Esophagus muscularis mucosa (tissue), 4 donors: ENCODE measurements around the gene ABCC1. TPM values are rescaled to one million over a fixed set of nuclear protein-coding genes. Genes with fewer than 3 reads are reported as not detected.

Experiments
- DNase-seq: peaks from one replicate; pipeline ENCODE4 v3.0.0-alpha.2; 2017; ENCODE audit errors: extremely low spot score
- H3K27ac ChIP-seq, 4 donors: fragments of 200-600 bp; sonication (generic); replicated peaks in 1 of 4; 1 replicate in 3 of 4; 2 replicates in 1 of 4; pipeline ENCODE4 v1.5.1; 2016 to 2019; ENCODE audit warnings: mild to moderate bottlenecking in 1 of 4
- H3K27me3 ChIP-seq, 4 donors: fragments of 200-600 bp; sonication (generic); one replicate each; pipeline versions ENCODE4 v1.5.1 to v1.6.0; 2016 to 2019
- H3K36me3 ChIP-seq, 4 donors: fragments of 200-600 bp; sonication (generic); one replicate each; pipeline ENCODE4 v1.5.1; 2016 to 2019
- H3K4me1 ChIP-seq, 4 donors: fragments of 200-600 bp; sonication (generic); one replicate each; pipeline ENCODE4 v1.5.1; 2016 to 2019
- H3K4me3 ChIP-seq, 4 donors: fragments of 200-600 bp; sonication (generic); 1 replicate in 2 of 4; 2 replicates in 2 of 4; pipeline ENCODE4 v1.5.1; 2016 to 2019; ENCODE audit warnings: mild to moderate bottlenecking in 4 of 4, moderate library complexity in 1 of 4
- H3K9me3 ChIP-seq, 4 donors: fragments of 200-600 bp; sonication (generic); 1 replicate in 3 of 4; 2 replicates in 1 of 4; pipeline ENCODE4 v1.5.1; 2016 to 2019
- CTCF ChIP-seq, 3 experiments: fragments of 200-600 bp in 2 of 3; fragments of 450-650 bp in 1 of 3; sonication (generic) in 2 of 3; IDR thresholded peaks; one replicate each; pipeline ENCODE4 v1.5.1; 2017 to 2019; ENCODE audit warnings: antibody characterized with exemption in 3 of 3, mild to moderate bottlenecking in 2 of 3, moderate library complexity in 1 of 3
- EP300 ChIP-seq: sonication (generic); formaldehyde crosslinking; IDR thresholded peaks from one replicate; pipeline ENCODE4 v1.6.1; 2017; ENCODE audit warnings: antibody characterized with exemption
- POLR2A ChIP-seq: fragments of 450-650 bp; IDR thresholded peaks from one replicate; pipeline ENCODE4 v1.6.1; 2017; ENCODE audit warnings: antibody characterized with exemption, moderate library complexity, mild to moderate bottlenecking, low read depth
- POLR2AphosphoS5 ChIP-seq, 2 donors: sonication (generic); formaldehyde crosslinking; IDR thresholded peaks; one replicate each; pipeline ENCODE4 v1.6.1; 2017; ENCODE audit warnings: antibody characterized with exemption in 2 of 2
- WGBS: methylation state at CpG from one replicate; pipeline ENCODE4 v1.1.5; 2018; 5-methylcytosine and 5-hydroxymethylcytosine counted together
- intact Hi-C: fragments of 100-400 bp; cut with DNase I; formaldehyde crosslinking; loops from one replicate; pipeline ENCODE4 v1.15.1; 2023
- total RNA-seq, 4 donors: library from RNA; depleted of rRNA; stranded (reverse); fragments of >200 nt; gene quantifications; one replicate each; pipeline versions ENCODE4 v1.1.0 to v1.2.1, GENCODE V29; 2016

The ABCC1 gene
- total RNA-seq, 4 donors from 2014 or later, result 61.8 to 141 (median 103) TPM

GRCh38 chr16:16045879-16046278 lies 96.5 kb downstream of the ABCC1 start:
- Histone ChIP-seq H3K27ac (peak overlapping the region in 2 of 4 donors; percentile 49 to 63), H3K4me1 (peaks cover 10 to 63% (median 42%) of the 10 kb centered on the region in 4 donors), H3K27me3 (no peaks in the 10 kb centered on the region), H3K36me3 (peaks cover 47 to 91% (median 62%) of the 10 kb centered on the region in 4 donors), H3K4me3 (no peak overlapping the region), H3K9me3 (no peaks in the 10 kb centered on the region)
- WGBS, result 88% methylated on average over 11 of the region's 12 CpGs
- intact Hi-C loops, result no loop called here
- no peak for DNase-seq
- no peak for TF ChIP-seq EP300
- peak in 1 of 3 experiments; percentile 23 for TF ChIP-seq CTCF (IDR thresholded peaks at IDR 0.05)

- 100% methylated on average over 1 of the region's 11 CpGs for WGBS
These were observed 98.3 kb downstream of the ABCC1 start for GRCh38 chr16:16047761-16048160.

GRCh38 chr16:16048904-16049582 lies 99.6 kb downstream of the ABCC1 start:
- WGBS, result 91% methylated on average over 6 of the region's 6 CpGs
- H3K9me3 ChIP-seq, result no peaks in the 10 kb centered on the region
- intact Hi-C loops, result no loop called here
- no peak for TF ChIP-seq POLR2AphosphoS5 (IDR thresholded peaks at IDR 0.05)
- TF ChIP-seq EP300, result no peak
- TF ChIP-seq CTCF (IDR thresholded peaks at IDR 0.05), result no peak
- TF ChIP-seq POLR2A, result no peak
- H3K27me3 ChIP-seq, result no peaks in the 10 kb centered on the region
- H3K4me3 ChIP-seq, result no peak overlapping the region
- peaks cover 10 to 43% (median 26%) of the 10 kb centered on the region in 4 donors for H3K4me1 ChIP-seq
- H3K27ac ChIP-seq, result peak overlapping the region; percentile 28 to 58 (median 54)
- no peak for DNase-seq
- H3K36me3 ChIP-seq, result peaks cover 62 to 94% (median 78%) of the 10 kb centered on the region in 4 donors

More at GRCh38 chr16:16047761-16048160, 98.3 kb downstream of the ABCC1 start:
- H3K4me3 ChIP-seq, result no peak overlapping the region
- no peaks in the 10 kb centered on the region for H3K27me3 ChIP-seq
- H3K4me1 ChIP-seq, result peaks cover 10 to 44% (median 27%) of the 10 kb centered on the region in 4 donors
- no peaks in the 10 kb centered on the region for H3K9me3 ChIP-seq
- no peak for DNase-seq
- H3K36me3 ChIP-seq, result peaks cover 57 to 93% (median 71%) of the 10 kb centered on the region in 4 donors
- intact Hi-C loops, result no loop called here
- peak overlapping the region; percentile 28 to 63 (median 54) for H3K27ac ChIP-seq
- TF ChIP-seq EP300 (no peak), POLR2AphosphoS5 (IDR thresholded peaks at IDR 0.05) (no peak), POLR2A (no peak), CTCF (IDR thresholded peaks at IDR 0.05) (no peak)

GRCh38 chr16:16050106-16050505 lies 100.7 kb downstream of the ABCC1 start:
- no peaks in the 10 kb centered on the region for H3K27me3 ChIP-seq
- TF ChIP-seq POLR2A (no peak), POLR2AphosphoS5 (IDR thresholded peaks at IDR 0.05) (no peak), CTCF (IDR thresholded peaks at IDR 0.05) (no peak), EP300 (no peak)
- no peak overlapping the region for H3K4me3 ChIP-seq
- DNase-seq, result no peak
- peak overlapping the region in 3 of 4 donors; percentile 27 to 58 (median 53) for H3K27ac ChIP-seq
- H3K36me3 ChIP-seq, result peaks cover 63 to 94% (median 74%) of the 10 kb centered on the region in 4 donors
- 81% methylated on average over 6 of the region's 6 CpGs for WGBS
- H3K9me3 ChIP-seq, result no peaks in the 10 kb centered on the region
- peaks cover 10 to 39% (median 27%) of the 10 kb centered on the region in 4 donors for H3K4me1 ChIP-seq
- intact Hi-C loops, result no loop called here
